Stimulated activated naive CD8-positive, alpha-beta T cell treated with anti-CD3 and anti-CD28 coated beads, Interleukin-15, Interleukin-2, amounts not matched to agents 100 ng/mL and 50 ng/mL, for 24 hours (primary cell): ENCODE measurements around the gene MPST.
A peak's percentile ranks its signal among the peaks of the same experiment; 100 is the strongest.

ENCODE experiments used
- H3K27ac Mint-ChIP-seq: one replicate; pipeline ENCODE4 v1.8.0; 2021; ENCODE audit warnings: mild to moderate bottlenecking, mixed read lengths
- H3K27me3 Mint-ChIP-seq: one replicate; pipeline ENCODE4 v1.8.0; 2021; ENCODE audit warnings: mixed read lengths
- H3K36me3 Mint-ChIP-seq: one replicate; pipeline ENCODE4 v1.8.0; 2021; ENCODE audit warnings: low read depth, mixed read lengths
- H3K4me1 Mint-ChIP-seq: one replicate; pipeline ENCODE4 v1.8.0; 2021; ENCODE audit warnings: low read depth, mixed read lengths
- H3K4me3 Mint-ChIP-seq: one replicate; pipeline ENCODE4 v1.8.0; 2021; ENCODE audit warnings: mild to moderate bottlenecking, mixed read lengths
- H3K9me3 Mint-ChIP-seq: one replicate; pipeline ENCODE4 v1.8.0; 2021; ENCODE audit warnings: mixed read lengths

MPST gene

DNA sequence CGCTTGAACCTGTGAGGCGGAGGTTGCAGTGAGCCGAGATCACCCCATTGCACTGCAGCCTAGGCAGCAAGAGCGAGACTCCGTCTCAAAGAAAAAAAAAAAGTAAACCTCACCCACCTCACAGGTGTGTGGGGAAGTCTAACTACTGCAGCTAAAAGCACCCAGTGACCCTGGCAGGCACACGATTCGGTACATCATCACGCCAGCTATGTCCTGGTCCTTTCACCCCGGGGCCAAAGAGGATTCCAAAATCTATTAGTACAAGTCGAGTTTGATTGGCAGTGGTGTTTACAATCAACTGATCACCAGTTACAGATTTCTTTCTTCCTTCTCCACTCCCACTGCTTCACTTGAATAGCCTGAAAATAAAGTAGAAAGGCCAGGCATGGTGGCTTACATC, 6.6 kb upstream of the MPST start:
- Mint-ChIP-seq H3K27ac (no peak overlapping the region), H3K9me3 (no peaks in the 10 kb centered on the region), H3K4me1 (no peaks in the 10 kb centered on the region)

DNA sequence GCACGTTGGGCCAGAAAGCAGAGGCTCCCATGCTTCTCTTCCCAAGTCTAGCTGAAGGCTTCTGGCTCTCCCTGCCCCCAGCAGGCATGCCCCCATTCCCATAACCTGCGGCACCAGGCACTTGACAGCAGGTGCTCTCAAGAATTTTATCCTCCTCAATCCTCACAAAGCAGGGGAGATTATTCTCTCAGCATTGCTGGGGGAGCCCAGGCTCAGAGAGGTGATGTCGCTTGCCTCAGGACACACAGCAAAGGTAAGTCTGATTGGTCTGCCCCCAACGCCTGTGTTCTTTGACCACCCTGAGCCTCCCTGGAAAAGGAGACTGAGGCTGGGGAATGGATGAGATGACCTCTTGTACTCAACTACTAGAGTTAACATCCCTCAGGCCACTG, 5.1 kb upstream of the MPST start:
- H3K27me3 Mint-ChIP-seq: peaks cover 4% of the 10 kb centered on the region
- no peak overlapping the region for H3K4me3 Mint-ChIP-seq
- no peaks in the 10 kb centered on the region for H3K9me3 Mint-ChIP-seq
- no peaks in the 10 kb centered on the region for H3K36me3 Mint-ChIP-seq
- no peaks in the 10 kb centered on the region for H3K4me1 Mint-ChIP-seq
- no peak overlapping the region for H3K27ac Mint-ChIP-seq

More for the DNA sequence above, 6.6 kb upstream of the MPST start:
- Mint-ChIP-seq H3K36me3 (no peaks in the 10 kb centered on the region), H3K27me3 (no peaks in the 10 kb centered on the region), H3K4me3 (no peak overlapping the region)

DNA sequence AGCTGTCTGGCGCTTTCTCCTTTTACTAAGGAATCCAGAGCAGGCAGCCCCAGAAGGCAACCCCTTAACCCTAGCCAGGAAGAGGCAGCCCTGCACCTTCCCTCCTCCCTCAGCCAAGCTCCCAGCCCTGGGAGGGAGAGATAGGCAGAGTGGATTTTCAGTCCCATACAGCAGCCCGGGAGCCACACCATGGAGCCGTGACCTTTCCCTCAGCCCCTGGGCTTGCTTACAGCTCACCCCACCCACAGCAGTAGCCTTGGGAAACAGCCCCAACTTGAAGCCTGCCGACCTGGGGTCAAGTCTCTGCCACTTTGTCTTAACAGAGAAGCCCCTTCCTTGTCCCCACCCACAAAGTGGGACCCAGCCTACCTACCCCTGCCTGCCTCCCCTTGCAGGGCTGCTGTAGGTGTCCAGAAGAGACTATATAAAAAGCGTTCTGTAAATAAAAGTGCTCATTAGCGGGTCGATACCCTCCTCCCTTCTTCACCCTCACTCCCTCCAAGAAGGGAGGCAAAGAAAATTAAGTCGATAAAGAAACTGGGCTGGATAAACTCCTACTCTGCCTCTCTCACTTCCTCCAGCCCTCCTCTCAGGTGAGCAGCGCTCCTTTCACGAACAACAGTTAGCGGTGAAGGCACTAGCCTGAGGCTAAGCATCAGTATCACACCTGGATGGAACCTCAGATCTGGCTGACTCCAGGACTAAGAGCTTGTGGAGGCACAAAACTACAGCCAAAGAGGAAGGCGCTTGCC, 4.5 kb upstream of the MPST start:
- Mint-ChIP-seq H3K27ac (no peak overlapping the region), H3K36me3 (no peaks in the 10 kb centered on the region), H3K4me3 (no peak overlapping the region), H3K27me3 (peaks cover 4% of the 10 kb centered on the region), H3K9me3 (no peaks in the 10 kb centered on the region), H3K4me1 (no peaks in the 10 kb centered on the region)

DNA sequence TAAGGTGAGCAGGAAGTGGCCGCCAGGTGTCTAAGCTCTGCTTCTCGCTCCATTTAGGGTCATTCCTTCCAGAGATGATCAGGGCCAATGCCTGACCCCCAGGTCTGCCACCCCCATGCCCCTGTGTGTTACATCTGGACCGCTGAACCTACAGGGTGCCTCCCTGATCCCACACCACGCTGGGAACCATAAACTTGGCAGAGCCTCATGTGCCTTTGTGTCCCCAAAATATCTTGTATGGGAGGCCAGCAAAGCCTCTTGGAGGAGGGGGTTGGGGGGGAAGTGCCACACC, 4.0 kb upstream of the MPST start:
- H3K9me3 Mint-ChIP-seq: no peaks in the 10 kb centered on the region
- H3K4me3 Mint-ChIP-seq: no peak overlapping the region
- H3K4me1 Mint-ChIP-seq: peaks cover 3% of the 10 kb centered on the region
- no peaks in the 10 kb centered on the region for H3K36me3 Mint-ChIP-seq
- peaks cover 4% of the 10 kb centered on the region for H3K27me3 Mint-ChIP-seq
- no peak overlapping the region for H3K27ac Mint-ChIP-seq

DNA sequence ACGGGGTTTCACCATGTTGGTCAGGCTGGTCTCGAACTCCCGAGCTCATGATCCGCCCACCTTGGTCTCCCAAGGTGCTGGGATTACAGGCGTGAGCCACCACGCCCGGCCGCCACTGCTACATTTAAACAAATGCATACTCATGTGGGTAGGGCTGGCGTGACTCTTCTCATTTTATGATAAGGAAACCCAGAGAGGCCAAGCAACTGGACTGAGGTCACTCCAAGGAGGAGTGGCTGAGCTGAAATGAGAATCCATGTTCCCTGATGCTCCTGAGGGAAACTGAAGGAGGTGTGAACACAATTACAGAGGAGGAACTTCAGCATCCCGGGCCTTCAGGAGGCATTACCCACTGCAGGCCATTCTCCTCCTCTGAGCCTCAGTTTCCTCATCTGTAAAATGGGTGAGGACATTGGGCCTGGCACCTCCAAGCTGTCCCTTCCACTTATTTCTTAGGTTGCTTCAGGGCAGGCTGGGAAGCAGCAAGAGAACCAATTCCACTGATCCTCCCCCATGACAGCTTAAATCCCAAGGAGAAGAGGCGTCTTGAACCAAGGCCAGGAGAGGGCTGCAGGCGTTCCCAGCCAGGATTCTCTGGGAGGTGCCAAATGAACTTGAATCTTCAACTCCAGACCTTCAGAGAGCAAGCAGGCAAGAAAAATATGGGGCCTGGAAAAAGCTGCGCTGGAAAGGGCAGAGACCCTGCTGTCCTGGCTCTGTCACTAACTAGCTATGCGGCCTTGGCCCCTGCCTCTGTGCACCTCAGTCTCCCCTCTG, 3.2 kb upstream of the MPST start:
- Mint-ChIP-seq H3K27ac (no peak overlapping the region), H3K9me3 (no peaks in the 10 kb centered on the region), H3K4me3 (no peak overlapping the region), H3K4me1 (peaks cover 4% of the 10 kb centered on the region), H3K27me3 (peaks cover 4% of the 10 kb centered on the region), H3K36me3 (no peaks in the 10 kb centered on the region)

DNA sequence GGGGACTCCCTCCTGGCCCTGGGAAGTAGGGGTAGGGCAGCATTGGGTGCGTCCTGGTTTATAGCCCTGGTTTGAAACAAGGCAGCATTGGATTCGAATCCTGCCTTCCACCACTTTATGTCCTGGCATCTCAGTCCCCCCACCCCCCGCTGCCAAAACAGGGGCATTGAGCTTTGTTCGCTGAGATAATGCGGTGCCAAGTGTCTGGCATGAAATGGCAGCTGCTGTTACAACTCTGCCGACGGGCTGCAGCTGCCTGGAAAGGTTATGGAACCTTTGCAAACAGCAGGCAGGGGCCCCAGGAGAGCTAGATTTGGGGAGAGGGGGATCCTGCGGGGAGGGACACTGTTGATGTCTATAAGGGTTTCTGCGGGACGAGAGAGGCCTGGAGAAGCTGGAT, 2.2 kb upstream of the MPST start:
- Mint-ChIP-seq H3K4me3 (no peak overlapping the region), H3K27ac (no peak overlapping the region), H3K27me3 (peaks cover 4% of the 10 kb centered on the region), H3K9me3 (no peaks in the 10 kb centered on the region), H3K36me3 (no peaks in the 10 kb centered on the region), H3K4me1 (peaks cover 9% of the 10 kb centered on the region)

DNA sequence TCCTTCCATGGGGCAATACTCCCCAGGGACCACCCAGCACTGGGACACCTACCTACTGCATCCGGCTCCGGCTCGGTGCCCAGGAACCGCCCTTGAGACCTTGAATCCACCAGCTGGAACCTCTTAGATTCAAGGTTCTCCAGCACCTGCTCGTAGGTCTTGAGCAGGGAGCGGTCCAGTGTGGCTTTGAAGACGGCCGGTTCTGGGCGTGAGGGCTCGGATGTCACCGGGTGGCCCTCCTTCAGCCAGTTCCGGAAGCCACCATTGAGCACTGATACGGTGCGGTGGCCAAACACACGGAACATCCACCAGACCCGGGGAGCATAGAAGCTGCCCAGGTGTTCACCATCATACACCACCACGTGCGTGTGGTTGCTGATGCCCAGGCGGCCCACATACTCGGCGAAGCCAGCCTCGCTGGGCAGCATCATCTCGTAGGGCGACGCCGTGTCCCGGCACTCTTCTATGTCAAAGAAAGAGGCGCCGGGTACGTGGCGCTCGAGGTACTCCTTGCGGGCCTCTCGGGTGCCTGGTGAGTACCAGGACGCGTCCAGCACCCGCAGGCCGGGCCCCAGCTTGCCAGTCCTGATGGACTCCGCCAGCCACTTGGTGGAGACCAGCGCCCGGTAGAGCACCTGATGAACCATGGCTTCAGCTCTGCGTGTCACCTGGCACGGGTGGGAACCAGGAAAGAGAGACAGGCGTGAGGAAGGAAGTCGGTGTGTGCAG, 1.3 kb upstream of the MPST start:
- no peaks in the 10 kb centered on the region for H3K9me3 Mint-ChIP-seq
- H3K36me3 Mint-ChIP-seq: no peaks in the 10 kb centered on the region
- H3K4me3 Mint-ChIP-seq: peak overlapping the region; percentile 69
- H3K27me3 Mint-ChIP-seq: peaks cover 4% of the 10 kb centered on the region
- H3K27ac Mint-ChIP-seq: no peak overlapping the region
- peaks cover 9% of the 10 kb centered on the region for H3K4me1 Mint-ChIP-seq

DNA sequence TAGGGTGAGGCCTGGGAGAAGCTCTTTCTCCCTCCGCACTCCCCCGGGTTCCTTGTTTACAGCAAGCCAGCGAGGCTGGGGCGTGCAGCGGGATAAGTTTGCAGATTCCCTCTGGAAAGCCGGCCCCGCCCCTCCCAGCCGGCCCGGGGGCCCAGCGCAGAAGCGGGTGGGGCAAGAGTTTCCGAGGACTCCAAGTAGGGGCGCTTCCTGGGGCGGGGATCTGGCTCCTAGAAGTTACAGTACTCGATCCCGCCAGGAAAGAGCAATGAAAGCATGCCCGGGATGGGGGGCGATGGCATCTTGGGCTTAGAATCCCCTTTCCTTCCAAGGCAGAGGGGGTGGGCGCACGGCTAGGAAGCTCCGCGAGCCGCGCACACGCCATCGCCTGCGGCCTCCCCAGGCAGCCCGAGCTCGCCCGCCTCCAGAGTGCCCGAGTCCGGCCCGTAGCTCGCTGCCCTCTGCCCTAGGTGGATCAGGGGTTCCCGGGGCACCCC, 680 bp upstream of the MPST start:
- Mint-ChIP-seq H3K4me3 (peak overlapping the region; percentile 69), H3K27me3 (peaks cover 4% of the 10 kb centered on the region), H3K27ac (no peak overlapping the region), H3K9me3 (no peaks in the 10 kb centered on the region), H3K36me3 (no peaks in the 10 kb centered on the region), H3K4me1 (peaks cover 9% of the 10 kb centered on the region)

DNA sequence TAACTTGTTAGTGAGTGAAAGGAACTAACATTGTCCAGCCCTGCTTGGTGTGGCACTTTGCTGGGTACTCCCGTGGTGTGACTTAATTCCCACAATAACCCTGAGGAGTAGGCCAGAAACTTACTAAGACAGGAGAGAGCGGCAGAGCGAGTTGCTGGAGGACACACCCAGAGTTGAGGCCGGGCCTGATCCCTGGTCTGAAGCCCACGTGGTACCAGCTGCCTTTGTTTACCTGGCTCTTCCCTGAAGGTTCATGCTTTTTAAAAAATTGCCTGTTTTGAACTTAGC, 594 bp downstream of the MPST start:
- H3K9me3 Mint-ChIP-seq: no peaks in the 10 kb centered on the region
- H3K27me3 Mint-ChIP-seq: peaks cover 4% of the 10 kb centered on the region
- H3K4me1 Mint-ChIP-seq: peaks cover 9% of the 10 kb centered on the region
- H3K27ac Mint-ChIP-seq: no peak overlapping the region
- no peaks in the 10 kb centered on the region for H3K36me3 Mint-ChIP-seq
- peak overlapping the region; percentile 82 for H3K4me3 Mint-ChIP-seq

DNA sequence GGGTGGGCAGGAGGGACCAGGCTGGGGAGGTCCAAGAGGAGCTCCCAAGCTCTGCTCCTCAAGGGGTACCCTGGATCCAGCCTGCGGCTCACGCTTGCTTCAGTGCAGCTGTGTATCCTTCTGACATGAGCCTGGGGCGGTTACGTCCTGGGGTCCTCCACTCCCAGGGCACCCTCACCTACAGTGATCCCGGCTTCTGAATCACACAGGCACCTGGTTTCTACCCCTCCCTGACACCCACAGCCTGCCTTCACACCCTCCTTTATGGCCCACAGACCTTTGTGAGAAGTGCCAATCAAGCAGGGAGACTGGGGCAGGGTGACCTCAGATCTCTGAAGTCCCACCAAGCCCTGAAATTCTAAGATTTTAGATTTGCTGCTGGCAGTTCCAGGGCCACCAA, 1.5 kb downstream of the MPST start:
- Mint-ChIP-seq H3K4me3 (no peak overlapping the region), H3K27me3 (peaks cover 4% of the 10 kb centered on the region), H3K4me1 (peaks cover 9% of the 10 kb centered on the region), H3K9me3 (no peaks in the 10 kb centered on the region), H3K27ac (no peak overlapping the region), H3K36me3 (no peaks in the 10 kb centered on the region)

DNA sequence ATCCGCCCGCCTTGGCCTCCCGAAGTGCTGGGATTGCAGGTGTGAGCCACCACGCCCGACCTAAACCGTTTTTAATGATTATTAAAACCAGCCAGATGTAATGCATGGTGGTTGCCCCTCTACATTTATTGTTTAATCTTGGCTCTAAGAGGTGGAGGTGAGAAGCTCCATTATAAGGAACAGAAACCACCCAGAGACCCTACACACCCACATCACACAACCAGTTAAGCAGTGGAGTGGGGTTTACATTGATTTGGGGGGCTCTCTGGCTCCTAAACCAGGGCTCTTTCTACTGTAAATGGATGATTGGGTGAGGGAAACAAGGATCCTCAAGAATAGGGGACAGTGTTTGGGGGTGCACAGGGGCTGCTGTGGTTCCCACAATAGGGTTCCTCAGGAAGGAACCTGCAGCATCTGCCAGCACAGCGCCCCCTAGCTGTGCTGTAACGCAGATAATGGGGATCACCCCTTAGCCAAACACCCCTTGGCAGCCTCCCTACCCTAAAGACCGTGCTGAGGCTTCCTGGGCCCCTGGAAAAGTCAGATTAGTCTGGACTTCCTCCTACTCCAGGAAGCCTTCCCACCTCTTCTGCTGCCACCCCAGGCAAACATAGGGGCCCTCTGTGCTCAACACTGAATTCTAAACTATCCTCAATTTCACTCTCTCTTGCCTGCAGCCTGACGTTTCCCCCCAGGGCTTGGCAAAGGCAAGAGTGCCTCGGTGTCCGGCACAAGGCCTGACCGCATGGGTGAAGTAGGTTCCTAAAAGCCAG, 2.4 kb downstream of the MPST start:
- H3K36me3 Mint-ChIP-seq: no peaks in the 10 kb centered on the region
- peaks cover 4% of the 10 kb centered on the region for H3K27me3 Mint-ChIP-seq
- H3K4me1 Mint-ChIP-seq: peaks cover 9% of the 10 kb centered on the region
- no peaks in the 10 kb centered on the region for H3K9me3 Mint-ChIP-seq
- H3K27ac Mint-ChIP-seq: no peak overlapping the region
- peak overlapping the region; percentile 20 for H3K4me3 Mint-ChIP-seq

DNA sequence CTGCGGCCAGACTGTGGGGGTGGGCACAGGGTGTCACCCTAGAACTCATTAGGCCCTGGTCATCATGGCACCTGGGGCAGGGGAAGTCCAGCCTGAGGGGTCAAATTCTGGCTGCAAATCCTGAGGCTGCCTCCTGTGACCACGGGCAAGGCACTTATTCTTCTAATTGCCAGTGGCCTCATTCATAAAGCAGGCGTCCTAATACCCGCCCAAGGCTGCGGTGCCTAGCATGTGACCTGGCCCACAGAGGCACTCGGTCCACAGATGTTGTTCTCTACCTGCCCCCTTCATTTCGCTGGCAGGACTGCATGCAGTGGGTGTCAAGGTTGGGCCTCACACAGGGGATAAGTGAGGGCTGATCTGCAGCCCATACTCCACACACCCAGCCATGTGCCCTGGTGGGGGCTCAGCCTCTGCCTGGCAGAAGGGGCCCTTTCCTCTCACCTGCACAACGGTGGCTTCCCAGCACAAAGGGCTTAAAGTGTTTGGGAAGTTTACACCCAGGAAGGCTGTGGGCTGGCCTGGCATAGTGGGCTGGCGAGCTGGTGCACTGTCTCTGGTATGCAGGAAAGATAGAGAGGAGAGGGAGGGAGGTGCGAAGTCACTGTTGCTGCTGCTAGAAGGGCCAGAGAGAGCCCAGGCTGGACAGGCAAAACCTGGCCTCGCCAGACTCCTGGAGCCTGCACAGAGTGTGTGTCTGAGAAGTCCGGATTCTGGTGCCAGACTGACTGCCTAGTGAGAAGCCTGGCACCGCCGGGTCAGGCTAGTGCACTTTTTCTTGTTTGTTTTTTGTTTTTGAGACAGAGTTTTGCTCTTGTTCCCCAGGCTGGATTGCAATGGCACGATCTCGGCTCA, 3.2 kb downstream of the MPST start:
- no peaks in the 10 kb centered on the region for H3K9me3 Mint-ChIP-seq
- no peak overlapping the region for H3K27ac Mint-ChIP-seq
- H3K4me3 Mint-ChIP-seq: no peak overlapping the region
- peaks cover 9% of the 10 kb centered on the region for H3K4me1 Mint-ChIP-seq
- peaks cover 4% of the 10 kb centered on the region for H3K27me3 Mint-ChIP-seq
- no peaks in the 10 kb centered on the region for H3K36me3 Mint-ChIP-seq

DNA sequence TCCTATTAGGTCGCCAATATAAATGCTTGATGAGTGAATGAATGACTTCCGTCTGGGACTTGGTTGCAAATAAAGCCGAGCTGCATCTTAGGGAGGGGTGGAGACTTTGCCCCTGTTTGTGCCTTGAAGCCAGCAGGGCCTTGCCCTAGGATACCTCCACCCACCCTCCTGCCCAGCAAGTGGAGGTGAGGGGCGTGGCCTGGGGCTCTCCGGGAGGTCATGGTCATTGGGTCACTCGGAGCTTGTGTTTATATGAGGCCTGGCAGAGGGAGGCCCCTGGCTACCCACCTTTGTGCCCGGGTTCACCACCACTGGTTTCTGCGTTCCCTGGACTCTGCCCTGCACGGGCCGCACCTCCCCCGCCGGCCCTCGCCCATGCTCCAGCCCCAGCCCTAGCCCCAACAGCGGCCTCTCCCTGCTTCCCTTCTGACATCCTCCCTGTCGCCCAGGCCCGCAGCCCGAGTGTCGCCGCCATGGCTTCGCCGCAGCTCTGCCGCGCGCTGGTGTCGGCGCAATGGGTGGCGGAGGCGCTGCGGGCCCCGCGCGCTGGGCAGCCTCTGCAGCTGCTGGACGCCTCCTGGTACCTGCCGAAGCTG, 4.3 kb downstream of the MPST start:
- H3K27ac Mint-ChIP-seq: no peak overlapping the region
- H3K27me3 Mint-ChIP-seq: no peaks in the 10 kb centered on the region
- no peaks in the 10 kb centered on the region for H3K36me3 Mint-ChIP-seq
- H3K4me1 Mint-ChIP-seq: peaks cover 9% of the 10 kb centered on the region
- H3K9me3 Mint-ChIP-seq: no peaks in the 10 kb centered on the region
- H3K4me3 Mint-ChIP-seq: no peak overlapping the region
